Progenitor cell of endocrine pancreas (in vitro differentiated cells): ENCODE data around the gene FARSB. TPM values are rescaled to one million over a fixed set of nuclear protein-coding genes. Genes with fewer than 3 reads are reported as not detected.
"Not testable (repeated sequence)": the region's sequence is repeated elsewhere in the genome, so short reads cannot be mapped to it uniquely, and the experiment has no call there.

Experiments used
- DNase-seq: peaks from one replicate; pipeline ENCODE4 v3.0.0; 2021; ENCODE audit warnings: low spot score; ENCODE audit not compliant: unreplicated experiment
- H3K27ac Mint-ChIP-seq: 2 replicates; pipeline ENCODE4 v1.8.0; 2021; ENCODE audit warnings: mild to moderate bottlenecking, moderate library complexity, mixed read lengths
- H3K27me3 Mint-ChIP-seq: 2 replicates; pipeline ENCODE4 v1.8.0; 2021; ENCODE audit warnings: mixed read lengths
- H3K36me3 Mint-ChIP-seq: 2 replicates; pipeline ENCODE4 v1.8.0; 2022; ENCODE audit warnings: mixed read lengths; ENCODE audit not compliant: insufficient read depth
- H3K4me1 Mint-ChIP-seq: 2 replicates; pipeline ENCODE4 v1.8.0; 2021; ENCODE audit warnings: low read depth, mixed read lengths
- H3K4me3 Mint-ChIP-seq: 2 replicates; pipeline ENCODE4 v1.8.0; 2021; ENCODE audit warnings: low read depth, mild to moderate bottlenecking, moderate library complexity, mixed read lengths
- H3K9me3 Mint-ChIP-seq: 2 replicates; pipeline ENCODE4 v1.8.0; 2021; ENCODE audit warnings: low read depth, mixed read lengths
- CTCF ChIP-seq: fragments of 200-600 bp; sonication (generic); IDR thresholded peaks from one replicate; pipeline ENCODE4 v1.5.0; 2021; ENCODE audit warnings: antibody characterized with exemption, mild to moderate bottlenecking; ENCODE audit not compliant: unreplicated experiment
- total RNA-seq: library from RNA; stranded (reverse); gene quantifications from 2 replicates; pipeline ENCODE4 v1.2.1, GENCODE V29; 2021

The FARSB gene
- total RNA-seq, 1 donor from 2014 or later = 18.5 TPM

- Mint-ChIP-seq H3K4me1 (peaks cover 4% of the 10 kb centered on the region), H3K27me3 (no peaks in the 10 kb centered on the region), H3K4me3 (no peak overlapping the region), H3K36me3 (peaks cover 9% of the 10 kb centered on the region), H3K27ac (no peak overlapping the region), H3K9me3 (no peaks in the 10 kb centered on the region)
- DNase-seq = no peak
- TF ChIP-seq CTCF = no peak
Measured at GRCh38 chr2:222595581-222595980, 60.3 kb downstream of the FARSB start.

- no peak overlapping the region for H3K4me3 Mint-ChIP-seq
- no peaks in the 10 kb centered on the region for H3K9me3 Mint-ChIP-seq
- H3K27me3 Mint-ChIP-seq = no peaks in the 10 kb centered on the region
- peaks cover 4% of the 10 kb centered on the region for H3K4me1 Mint-ChIP-seq
- no peak overlapping the region for H3K27ac Mint-ChIP-seq
- TF ChIP-seq CTCF = no peak
- peaks cover 9% of the 10 kb centered on the region for H3K36me3 Mint-ChIP-seq
- no peak for DNase-seq
Measured at GRCh38 chr2:222594679-222595078, 61.2 kb downstream of the FARSB start.

- peaks cover 4% of the 10 kb centered on the region for H3K4me1 Mint-ChIP-seq
- no peak overlapping the region for H3K27ac Mint-ChIP-seq
- peaks cover 18% of the 10 kb centered on the region for H3K36me3 Mint-ChIP-seq
- H3K9me3 Mint-ChIP-seq = peaks cover 7% of the 10 kb centered on the region
- no peak for TF ChIP-seq CTCF
- DNase-seq = no peak
- H3K27me3 Mint-ChIP-seq = no peaks in the 10 kb centered on the region
- no peak overlapping the region for H3K4me3 Mint-ChIP-seq
Measured at GRCh38 chr2:222592176-222592575, 63.7 kb downstream of the FARSB start.

GRCh38 chr2:222591661-222592060 is 64.2 kb downstream of the FARSB start:
- H3K4me3 Mint-ChIP-seq = no peak overlapping the region
- DNase-seq = no peak
- H3K4me1 Mint-ChIP-seq = peaks cover 4% of the 10 kb centered on the region

GRCh38 chr2:222584589-222584988 is 71.3 kb downstream of the FARSB start:
- H3K9me3 Mint-ChIP-seq = peaks cover 18% of the 10 kb centered on the region
- peaks cover 34% of the 10 kb centered on the region for H3K36me3 Mint-ChIP-seq

More at GRCh38 chr2:222591661-222592060, 64.2 kb downstream of the FARSB start:
- Mint-ChIP-seq H3K36me3 (peaks cover 22% of the 10 kb centered on the region), H3K9me3 (peaks cover 10% of the 10 kb centered on the region), H3K27me3 (no peaks in the 10 kb centered on the region), H3K27ac (no peak overlapping the region)
- TF ChIP-seq CTCF = no peak

GRCh38 chr2:222582928-222583327 is 73.0 kb downstream of the FARSB start:
- Mint-ChIP-seq H3K4me1 (no peaks in the 10 kb centered on the region), H3K27ac (no peak overlapping the region), H3K9me3 (peaks cover 12% of the 10 kb centered on the region), H3K36me3 (peaks cover 28% of the 10 kb centered on the region), H3K4me3 (no peak overlapping the region), H3K27me3 (no peaks in the 10 kb centered on the region)
- TF ChIP-seq CTCF = peak; percentile 37
- no peak for DNase-seq

More at GRCh38 chr2:222584589-222584988, 71.3 kb downstream of the FARSB start:
- not testable (repeated sequence) for H3K4me1 Mint-ChIP-seq, H3K4me3 Mint-ChIP-seq, H3K27me3 Mint-ChIP-seq, H3K27ac Mint-ChIP-seq, DNase-seq
